Left hindlimb (tissue), 1 donor: ENCODE data around the gene HMX1.

ENCODE experiments used
- DNase-seq: peaks from one replicate; pipeline ENCODE4 v3.0.0-alpha.2; 2018

The HMX1 gene

GRCh38 chr4:8867624-8868320 is 3.9 kb downstream of the HMX1 start:
- no peak for DNase-seq

DNA sequence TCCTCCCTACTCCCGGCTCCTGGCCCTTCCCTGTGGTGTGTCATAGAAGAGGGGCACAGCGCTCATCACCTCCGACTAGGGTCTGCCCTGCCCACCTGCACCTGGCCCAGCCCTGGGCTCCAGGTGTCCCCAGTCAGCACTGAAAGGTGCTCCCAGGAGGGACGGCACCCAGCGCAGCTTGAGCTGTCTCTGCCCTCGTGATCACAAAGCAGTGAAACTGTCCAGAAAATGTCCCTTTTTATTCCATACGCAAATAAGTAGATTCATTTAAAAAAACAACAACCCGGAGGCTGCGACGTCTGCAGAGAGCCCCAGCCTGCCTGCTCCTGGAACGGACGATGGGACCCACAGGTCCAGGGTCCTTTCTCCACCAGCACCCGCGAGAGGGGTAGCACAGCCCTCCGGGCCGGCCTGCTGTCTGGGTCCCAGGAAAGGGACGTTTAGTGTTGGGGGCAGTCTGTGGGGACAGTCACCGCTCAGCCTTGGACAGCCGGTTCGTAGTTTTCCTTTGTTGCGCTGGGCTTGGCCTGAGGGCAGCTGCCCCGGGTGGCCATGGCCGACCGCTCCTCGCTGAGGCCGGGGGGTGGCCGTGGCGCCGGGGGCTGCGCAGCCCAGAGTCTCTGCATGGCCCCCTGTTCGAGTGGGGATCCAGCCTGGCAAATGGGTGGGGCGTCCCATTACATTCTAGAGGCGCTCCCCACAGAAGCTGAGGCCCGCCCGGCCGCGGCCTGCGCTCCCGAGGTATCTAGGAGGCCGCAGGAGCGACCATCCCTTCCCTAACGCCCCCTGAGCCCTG is 4.6 kb downstream of the HMX1 start:
- DNase-seq: no peak

DNA sequence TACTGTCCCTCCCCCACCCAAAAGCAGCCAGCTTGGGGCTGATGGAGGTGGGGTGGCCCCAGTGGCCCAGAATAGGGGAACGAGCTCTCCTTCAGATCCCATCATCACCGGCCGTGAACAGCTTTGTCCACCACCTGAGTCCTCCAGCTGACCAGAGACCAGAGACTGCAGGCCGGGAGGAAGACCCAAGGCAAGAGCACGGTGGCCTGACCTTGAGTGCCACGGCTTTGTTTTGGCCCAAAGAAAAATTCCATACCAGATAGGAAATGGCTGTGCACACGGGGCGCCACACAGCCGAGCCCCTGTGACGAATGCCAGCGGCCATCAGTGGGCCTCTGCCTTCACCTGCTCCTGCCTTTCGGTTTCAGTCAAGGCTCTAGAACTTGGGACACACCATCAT is 5.2 kb downstream of the HMX1 start:
- no peak for DNase-seq

GRCh38 chr4:8865681-8866310 is 5.8 kb downstream of the HMX1 start:
- DNase-seq: no peak

DNA sequence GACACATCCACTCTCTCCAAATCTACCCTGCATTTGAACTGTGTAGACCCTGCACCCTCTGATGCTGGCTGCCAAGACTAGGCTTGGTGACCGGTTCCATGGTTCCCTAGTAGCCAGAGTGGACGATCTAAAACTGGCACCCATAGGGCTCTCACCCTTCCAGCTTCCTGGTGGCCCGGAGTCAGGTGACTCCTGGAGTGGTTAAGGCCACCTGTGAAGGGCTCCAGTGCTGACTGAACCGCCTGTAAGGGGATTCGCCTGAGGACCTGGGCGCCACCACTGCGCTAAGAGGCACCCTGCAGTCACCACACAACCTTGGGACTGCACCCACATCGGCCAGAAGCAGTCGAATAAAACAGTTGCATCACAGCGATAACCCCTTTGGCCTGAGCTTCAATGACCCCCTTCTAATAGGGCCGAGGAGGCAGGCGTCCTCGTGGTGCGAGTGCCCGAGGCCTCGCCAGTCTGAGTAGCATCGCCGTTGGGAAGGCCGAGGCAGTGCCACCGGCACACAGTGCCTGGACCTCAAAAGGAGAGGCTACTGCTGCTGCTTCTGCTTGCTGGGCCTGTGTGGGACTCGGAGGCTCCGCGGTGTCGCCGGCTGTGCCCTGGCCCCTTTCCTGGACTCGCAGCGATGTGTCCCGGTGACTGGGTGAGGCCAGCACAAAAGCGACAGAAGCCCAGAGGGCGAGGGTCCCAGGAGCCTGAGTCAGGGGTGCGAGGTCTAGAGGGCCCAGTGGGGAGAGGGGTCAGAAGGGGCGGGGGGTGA is 6.5 kb downstream of the HMX1 start:
- DNase-seq: no peak

DNA sequence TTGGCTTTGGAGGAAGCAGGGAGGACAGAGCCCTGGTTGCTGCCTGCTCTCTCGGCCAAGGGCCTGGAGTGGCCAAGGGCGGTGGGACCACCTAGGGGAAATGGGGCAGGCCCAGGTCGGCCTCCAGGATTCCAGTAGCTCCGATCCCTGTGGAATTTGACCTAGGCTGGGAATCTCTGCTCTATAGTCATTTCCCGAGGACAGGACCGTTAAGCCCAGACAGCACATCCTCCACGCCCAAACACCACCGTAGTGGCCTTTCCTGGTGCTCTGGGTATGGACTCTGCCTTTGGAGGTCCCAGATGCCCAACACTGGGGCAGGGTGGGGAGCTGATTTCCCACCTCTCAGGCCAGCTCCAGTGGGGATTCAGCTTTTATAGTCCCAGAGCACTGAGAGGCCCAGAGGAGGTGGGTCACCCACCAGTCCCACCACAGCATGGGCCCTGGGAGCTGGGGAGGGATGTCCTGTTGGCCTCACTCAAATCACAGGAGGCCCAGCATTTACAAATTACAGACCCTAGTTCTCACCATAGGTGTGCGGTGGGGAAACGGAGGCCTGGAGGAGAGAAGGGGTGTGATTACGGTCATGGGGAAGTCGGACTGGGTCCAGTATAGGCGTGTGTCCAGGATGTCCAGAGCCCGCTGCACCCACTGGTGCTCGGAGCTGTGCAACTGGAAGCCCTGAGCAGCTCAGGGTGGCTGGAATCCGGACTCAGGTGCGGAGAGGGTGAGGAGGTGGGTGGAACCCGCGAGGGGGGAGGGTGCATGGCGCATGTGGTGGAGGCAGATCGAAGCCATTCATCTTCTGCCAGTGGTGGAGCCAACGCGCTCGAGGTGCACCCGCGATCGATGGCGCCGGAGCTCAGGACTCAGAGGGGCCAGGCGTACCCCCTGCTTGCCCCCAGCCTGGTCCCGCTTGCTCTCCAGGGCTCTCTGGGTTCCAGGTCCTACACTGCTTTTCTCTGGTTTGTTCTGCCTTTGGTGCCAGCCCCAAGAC is 7.7 kb downstream of the HMX1 start:
- DNase-seq: no peak

GRCh38 chr4:8862800-8863685 is 8.6 kb downstream of the HMX1 start:
- DNase-seq: no peak

- DNase-seq: no peak
These were observed 9.3 kb downstream of the HMX1 start for GRCh38 chr4:8862334-8862733.

DNA sequence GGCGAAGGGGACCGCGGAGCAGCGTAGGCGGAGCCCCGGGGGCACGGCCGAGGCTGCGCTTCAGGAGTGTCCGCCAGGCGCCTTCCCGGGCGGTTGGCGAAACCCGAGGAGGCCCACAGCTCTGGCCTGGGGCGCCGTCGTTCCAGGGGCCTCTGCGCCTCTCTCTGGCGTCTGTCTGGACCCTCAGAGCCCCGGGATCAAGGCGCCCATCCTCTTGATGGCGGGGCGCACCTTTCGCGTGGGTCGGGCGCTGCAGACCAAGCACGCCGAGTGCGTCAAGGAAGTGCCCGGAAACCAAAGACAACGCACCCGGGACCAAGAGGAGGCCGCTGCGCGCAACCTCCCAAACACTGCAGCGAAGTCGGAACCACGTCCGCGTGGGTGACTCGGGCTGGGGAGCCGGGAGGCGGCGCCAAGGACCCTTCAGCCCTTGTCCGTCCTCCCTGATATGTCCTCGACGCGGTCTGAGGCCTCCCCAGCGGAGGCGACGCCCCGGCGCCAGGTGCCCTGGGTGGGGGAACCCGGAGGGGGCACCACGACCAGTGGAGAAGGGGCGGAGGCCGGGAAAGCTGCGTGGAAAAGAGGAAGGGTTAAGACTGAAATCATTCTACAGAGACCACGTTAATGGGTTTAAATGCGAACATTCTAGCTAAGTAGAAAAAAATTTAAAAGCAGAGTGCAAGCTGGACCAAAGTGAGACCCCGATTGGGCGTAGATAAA is 9.9 kb downstream of the HMX1 start:
- no peak for DNase-seq

DNA sequence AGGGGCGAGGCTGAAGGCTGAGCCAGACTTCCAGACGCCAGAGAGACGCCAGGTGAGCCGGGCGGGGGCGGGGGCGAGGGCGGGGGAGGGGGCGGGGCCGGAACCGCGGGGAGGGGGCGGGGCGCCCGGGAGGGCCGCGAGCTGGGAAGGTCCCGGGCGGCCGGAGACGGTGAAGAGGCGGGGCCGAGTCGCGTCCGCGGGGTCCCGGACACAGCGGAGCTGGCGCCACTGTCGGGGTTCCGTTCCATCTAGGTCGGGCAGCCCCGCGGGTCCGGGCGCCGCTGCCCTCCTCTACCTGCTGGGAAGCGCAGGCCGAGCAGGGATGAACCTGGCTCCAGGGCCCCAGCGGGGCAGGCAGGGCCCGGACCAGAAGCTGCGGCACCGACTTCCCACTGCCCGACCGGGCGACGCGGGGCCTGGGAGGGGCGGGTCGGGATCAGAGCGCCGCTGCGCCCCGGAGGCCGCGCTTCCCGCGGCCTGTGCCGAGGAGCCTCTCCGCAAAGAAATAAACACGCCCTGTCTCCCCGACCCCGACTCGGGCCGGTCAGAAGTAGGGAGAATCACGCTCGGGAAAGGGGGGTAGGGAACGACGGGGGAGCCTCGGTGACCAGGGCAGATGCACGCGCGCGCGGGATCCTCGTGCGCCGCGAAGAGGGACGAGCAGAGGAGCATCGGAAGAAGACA is 10.6 kb downstream of the HMX1 start:
- DNase-seq: no peak

DNA sequence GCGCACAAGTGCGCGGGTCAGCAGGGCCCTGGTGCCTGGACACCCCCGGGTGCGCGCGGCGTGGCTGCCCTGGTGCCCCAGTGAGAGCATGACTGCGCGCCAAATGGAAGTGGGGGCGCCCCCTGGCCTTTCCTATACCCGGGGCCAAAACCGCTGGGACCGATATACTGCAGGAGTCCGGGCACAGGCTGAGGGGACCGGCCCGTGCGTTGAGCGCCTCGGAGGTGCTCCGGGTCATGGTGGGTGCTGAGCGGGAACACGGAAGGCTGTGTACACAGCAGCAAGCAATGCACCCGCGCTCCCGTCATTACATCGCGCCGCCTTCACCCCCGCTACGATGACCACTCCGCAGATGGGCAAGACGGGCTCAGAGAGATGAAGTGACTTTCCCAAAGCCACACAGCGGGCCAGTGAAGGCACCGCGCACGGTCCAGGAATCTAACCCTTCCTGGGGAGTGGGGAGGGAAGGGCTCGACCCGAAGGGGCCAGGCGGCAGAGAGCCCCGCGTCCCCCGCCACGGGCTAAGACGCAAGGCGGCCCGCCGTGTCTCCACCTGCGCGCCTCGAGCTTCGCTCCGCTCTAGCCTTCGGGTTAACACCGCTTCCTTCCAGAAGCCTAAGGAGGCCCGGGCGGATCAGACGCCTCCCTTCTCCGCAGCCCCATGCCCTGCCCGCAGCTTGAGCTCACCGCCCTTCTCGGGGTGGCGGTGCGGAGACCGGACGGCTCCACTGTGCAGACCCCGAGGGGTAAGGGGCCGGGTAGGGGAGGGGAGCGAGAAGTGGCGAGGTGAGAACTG is 11.3 kb downstream of the HMX1 start:
- DNase-seq: no peak

DNA sequence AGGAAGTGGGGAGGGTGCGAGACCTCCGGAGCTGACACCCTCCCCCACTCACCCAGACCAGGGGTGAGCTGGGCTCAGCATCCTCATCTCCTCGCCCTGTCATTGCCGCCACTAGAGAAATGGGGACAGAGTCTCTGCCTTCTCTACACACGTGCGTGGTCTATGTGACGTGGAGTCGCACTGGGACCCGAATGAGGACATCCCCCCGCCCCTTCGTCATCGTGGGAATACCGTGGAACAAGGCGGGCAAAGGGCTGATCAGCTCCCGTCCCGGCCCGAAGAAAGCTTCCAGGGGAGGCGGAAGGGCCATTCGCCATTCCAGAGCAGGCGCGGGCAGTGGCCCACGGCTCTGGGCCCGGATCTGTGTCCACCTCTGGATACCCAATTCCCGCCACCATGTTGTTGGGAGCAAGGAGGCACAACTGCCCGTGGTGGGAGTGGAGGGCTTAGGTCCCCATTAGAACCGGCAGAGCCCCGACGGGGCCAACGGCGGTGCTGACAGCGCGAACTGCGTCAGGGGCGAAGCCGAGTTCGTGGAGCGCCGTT is 12.0 kb downstream of the HMX1 start:
- no peak for DNase-seq

DNA sequence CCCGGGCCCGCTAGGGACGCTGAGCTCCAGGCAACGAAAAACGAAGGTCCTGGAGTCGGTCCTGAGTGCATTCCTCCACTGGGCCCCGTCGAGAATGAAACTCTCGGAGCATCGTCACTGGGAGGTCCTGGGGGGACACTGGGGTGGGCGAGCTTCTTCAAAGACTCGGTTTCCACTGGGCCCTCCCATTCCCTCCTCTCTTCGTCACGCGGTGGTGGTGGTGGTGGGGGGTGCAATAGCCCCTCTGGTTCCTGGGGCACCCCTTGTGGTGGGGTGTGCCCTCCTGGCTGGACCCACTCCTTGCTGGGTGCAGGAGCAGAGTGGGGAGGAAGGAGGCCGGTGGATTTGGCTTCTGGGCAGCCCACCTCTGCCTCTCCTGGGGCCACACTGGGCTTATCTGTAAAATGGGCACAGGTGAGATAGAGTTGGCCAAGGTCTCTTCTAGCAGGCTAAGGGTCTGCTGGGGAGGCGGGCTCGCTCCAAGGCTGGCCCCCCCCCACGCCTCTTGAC is 12.9 kb downstream of the HMX1 start:
- DNase-seq: no peak

- DNase-seq: no peak
These were observed 13.6 kb downstream of the HMX1 start for GRCh38 chr4:8857766-8858700.

- no peak for DNase-seq
These were observed 14.6 kb downstream of the HMX1 start for GRCh38 chr4:8856835-8857621.

- no peak for DNase-seq
These were observed 15.8 kb downstream of the HMX1 start for GRCh38 chr4:8855818-8856245.
